ENCODE measurements around the gene KRT80.
A peak's percentile ranks its signal among the peaks of the same experiment; 100 is the strongest.

KRT80 gene

GRCh38 chr12:52137746-52138145, 54.1 kb downstream of the KRT80 start:
- DNase-seq (ENCODE audit: low spot score): no peak

GRCh38 chr12:52132754-52133161, 59.1 kb downstream of the KRT80 start:
- no peak for DNase-seq (ENCODE audit: low spot score)

- peak; percentile 1 for DNase-seq (ENCODE audit: low spot score)
These were observed 61.1 kb downstream of the KRT80 start for GRCh38 chr12:52130711-52131110.

GRCh38 chr12:52127683-52128450, 63.9 kb downstream of the KRT80 start:
- peak; percentile 2 for DNase-seq (ENCODE audit: low spot score)

GRCh38 chr12:52126605-52127578, 64.9 kb downstream of the KRT80 start:
- DNase-seq (ENCODE audit: low spot score): no peak

GRCh38 chr12:52126050-52126604, 65.7 kb downstream of the KRT80 start:
- DNase-seq (ENCODE audit: low spot score): peak; percentile 4

GRCh38 chr12:52125476-52125900, 66.3 kb downstream of the KRT80 start:
- no peak for DNase-seq (ENCODE audit: low spot score)

- DNase-seq (ENCODE audit: low spot score): no peak
These were observed 68.2 kb downstream of the KRT80 start for GRCh38 chr12:52123487-52124186.

- DNase-seq (ENCODE audit: low spot score): no peak
These were observed 68.9 kb downstream of the KRT80 start for GRCh38 chr12:52122904-52123303.

- DNase-seq (ENCODE audit: low spot score): no peak
These were observed 69.3 kb downstream of the KRT80 start for GRCh38 chr12:52122540-52122871.

- DNase-seq (ENCODE audit: low spot score): peak; percentile 72
These were observed 69.8 kb downstream of the KRT80 start for GRCh38 chr12:52121824-52122539.

GRCh38 chr12:52120951-52121823, 70.6 kb downstream of the KRT80 start:
- DNase-seq (ENCODE audit: low spot score): no peak

GRCh38 chr12:52119398-52120254, 72.2 kb downstream of the KRT80 start:
- no peak for DNase-seq (ENCODE audit: low spot score)
